Activated CD8-positive, alpha-beta T cell treated with anti-CD3 and anti-CD28 coated beads, Interleukin-2, amount 10 ng/mL, durations not matched to agents 7 days and 5 days (primary cell): ENCODE data around the gene TP73. TPM values are rescaled to one million over a fixed set of nuclear protein-coding genes. Genes with fewer than 3 reads are reported as not detected.
A peak's percentile ranks its signal among the peaks of the same experiment; 100 is the strongest.

ENCODE experiments used
- ATAC-seq: fragments of 150-1000 bp; cut with Tn5 transposase; one replicate; pipeline ENCODE4 v1.10.0; 2021; ENCODE audit warnings: moderate library complexity
- CTCF ChIA-PET: fragments of 350-600 bp; sonication (Branson Sonifier 250); formaldehyde crosslinking; loops from one replicate; lab custom pipeline; 2021; ENCODE audit warnings: antibody characterized with exemption; lab: Charles Lee
- POLR2A ChIA-PET: fragments of 350-600 bp; sonication (Branson Sonifier 250); formaldehyde crosslinking; loops from one replicate; lab custom pipeline; 2021; ENCODE audit warnings: antibody characterized with exemption; lab: Charles Lee
- DNase-seq: peaks from one replicate; pipeline ENCODE4 v3.0.0-alpha.2; 2020
- H3K27ac Mint-ChIP-seq: one replicate; pipeline ENCODE4 v1.8.0; 2021; ENCODE audit warnings: mild to moderate bottlenecking, mixed read lengths
- H3K27me3 Mint-ChIP-seq: one replicate; pipeline ENCODE4 v1.8.0; 2021; ENCODE audit warnings: low read depth, mixed read lengths
- H3K36me3 Mint-ChIP-seq: one replicate; pipeline ENCODE4 v1.8.0; 2021; ENCODE audit warnings: low read depth, mixed read lengths
- H3K4me1 Mint-ChIP-seq: one replicate; pipeline ENCODE4 v1.8.0; 2021; ENCODE audit warnings: low read depth, mixed read lengths
- H3K4me3 Mint-ChIP-seq: one replicate; pipeline ENCODE4 v1.8.0; 2021; ENCODE audit warnings: mild to moderate bottlenecking, mixed read lengths
- H3K9me3 Mint-ChIP-seq: one replicate; pipeline ENCODE4 v1.8.0; 2022; ENCODE audit warnings: mixed read lengths; ENCODE audit not compliant: insufficient read depth
- total RNA-seq, 2 experiments: library from RNA; stranded (reverse); gene quantifications; one replicate each; pipeline ENCODE4 v1.2.3, GENCODE V29; 2021

TP73 gene
- 1 to 10 TPM; 1.3 to 1.4 TPM for total RNA-seq

DNA sequence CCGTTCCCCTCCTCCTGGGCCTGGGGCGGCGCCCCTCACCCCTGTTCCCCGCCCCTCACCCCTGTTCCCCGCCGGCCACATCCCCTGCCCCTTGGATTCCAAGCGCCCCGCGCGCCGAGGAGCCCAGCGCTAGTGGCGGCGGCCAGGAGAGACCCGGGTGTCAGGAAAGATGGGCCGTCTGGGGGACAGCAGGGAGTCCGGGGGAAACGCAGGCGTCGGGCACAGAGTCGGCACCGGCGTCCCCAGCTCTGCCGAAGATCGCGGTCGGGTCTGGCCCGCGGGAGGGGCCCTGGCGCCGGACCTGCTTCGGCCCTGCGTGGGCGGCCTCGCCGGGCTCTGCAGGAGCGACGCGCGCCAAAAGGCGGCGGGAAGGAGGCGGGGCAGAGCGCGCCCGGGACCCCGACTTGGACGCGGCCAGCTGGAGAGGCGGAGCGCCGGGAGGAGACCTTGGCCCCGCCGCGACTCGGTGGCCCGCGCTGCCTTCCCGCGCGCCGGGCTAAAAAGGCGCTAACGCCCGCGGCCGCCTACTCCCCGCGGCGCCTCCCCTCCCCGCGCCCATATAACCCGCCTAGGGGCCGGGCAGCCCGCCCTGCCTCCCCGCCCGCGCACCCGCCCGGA lies at the start of gene TP73:
Gene TP73 (plus strand): TSS at position 587 of the 618 bp plus-strand sequence. CDS start 29,850 bp downstream, outside the sequence.
- Mint-ChIP-seq H3K27me3 (peaks cover 33% of the 10 kb centered on the region), H3K27ac (no peak within 1 kb of the TSS), H3K4me3 (peak within 1 kb of the TSS; percentile 25), H3K9me3 (no peaks in the 10 kb centered on the region), H3K4me1 (peaks cover 30% of the 10 kb centered on the region), H3K36me3 (peaks cover 4% of the 10 kb centered on the region)
- ATAC-seq (no peak), DNase-seq (no peak)
- POLR2A ChIA-PET, result no interaction called here
- CTCF ChIA-PET, result interaction anchor here (0.9 kb wide), 1 partner anchor 72 kb away, joined by 3 read pairs; no protein-coding TSS in a partner anchor

DNA sequence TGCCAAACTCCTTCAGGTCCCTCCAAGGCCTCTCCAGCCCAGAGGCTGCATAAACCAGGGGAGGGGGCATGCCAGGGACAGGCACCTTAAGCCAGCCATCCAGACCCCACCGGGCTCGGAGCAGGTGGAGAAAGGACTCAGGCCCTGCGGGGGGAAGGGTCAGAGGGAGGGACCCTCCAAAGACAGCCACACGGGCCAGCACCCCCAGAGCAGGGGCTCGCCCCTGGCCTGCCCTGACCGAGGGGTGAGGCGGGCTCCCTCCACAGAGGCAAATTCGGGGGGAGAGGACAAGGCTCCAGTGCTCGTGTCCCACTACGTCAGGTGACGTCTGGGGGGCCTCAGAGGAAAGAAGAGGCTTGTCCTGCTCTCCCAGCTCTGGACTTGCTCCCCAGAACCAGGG lies 49.2 kb upstream of the TP73 start:
- ChIA-PET CTCF (no interaction called here), POLR2A (no interaction called here)
- H3K27me3 Mint-ChIP-seq, result no peaks in the 10 kb centered on the region
- H3K4me3 Mint-ChIP-seq, result no peak overlapping the region
- no peaks in the 10 kb centered on the region for H3K9me3 Mint-ChIP-seq
- ATAC-seq (no peak), DNase-seq (no peak)
- H3K27ac Mint-ChIP-seq, result no peak overlapping the region
- H3K36me3 Mint-ChIP-seq, result no peaks in the 10 kb centered on the region
- peaks cover 6% of the 10 kb centered on the region for H3K4me1 Mint-ChIP-seq

DNA sequence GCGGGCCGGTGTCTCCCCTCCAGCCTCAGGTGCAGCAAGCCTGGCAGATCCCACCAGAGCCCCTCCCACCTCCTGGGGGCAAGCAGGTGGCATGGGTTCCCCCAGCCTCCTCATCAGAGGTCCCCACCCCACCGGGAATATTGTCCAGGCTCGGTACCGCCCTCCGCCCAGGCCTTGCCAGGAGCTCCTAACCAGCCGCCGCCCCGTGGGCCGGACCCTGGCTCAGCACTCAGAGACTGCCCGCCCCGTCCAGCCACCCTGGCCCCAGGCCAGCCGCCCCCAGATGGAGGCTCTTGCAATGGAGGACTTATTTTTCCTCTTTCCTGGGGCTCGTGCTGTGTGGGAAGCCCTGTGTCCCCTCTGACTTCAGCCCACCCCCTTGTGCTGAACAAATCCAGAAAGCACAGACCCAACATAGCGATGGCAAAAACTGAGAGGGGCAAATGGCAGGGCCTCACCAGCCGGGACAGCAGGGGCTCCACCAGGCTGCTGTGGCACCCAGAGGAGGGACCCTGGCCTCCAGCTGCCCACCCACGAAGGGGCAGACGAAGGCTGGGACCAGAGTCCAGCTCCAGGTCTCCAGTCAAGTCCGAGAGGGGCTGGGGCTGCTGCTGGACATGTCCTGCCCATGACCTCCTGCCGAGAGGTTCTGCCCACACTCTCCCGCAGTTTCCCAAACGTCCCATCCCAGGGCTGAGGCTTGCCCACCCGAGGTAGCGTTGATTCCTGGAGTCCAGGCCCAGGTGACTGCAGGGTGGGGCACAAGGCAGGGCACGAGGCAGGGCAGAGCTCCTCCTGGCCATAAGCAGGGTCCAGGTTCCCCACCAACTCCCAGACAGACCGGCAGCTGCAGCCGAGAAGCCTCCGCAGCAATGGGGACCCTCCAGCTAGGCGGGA lies 48.5 kb upstream of the TP73 start:
- H3K36me3 Mint-ChIP-seq, result no peaks in the 10 kb centered on the region
- POLR2A ChIA-PET, result no interaction called here

DNA sequence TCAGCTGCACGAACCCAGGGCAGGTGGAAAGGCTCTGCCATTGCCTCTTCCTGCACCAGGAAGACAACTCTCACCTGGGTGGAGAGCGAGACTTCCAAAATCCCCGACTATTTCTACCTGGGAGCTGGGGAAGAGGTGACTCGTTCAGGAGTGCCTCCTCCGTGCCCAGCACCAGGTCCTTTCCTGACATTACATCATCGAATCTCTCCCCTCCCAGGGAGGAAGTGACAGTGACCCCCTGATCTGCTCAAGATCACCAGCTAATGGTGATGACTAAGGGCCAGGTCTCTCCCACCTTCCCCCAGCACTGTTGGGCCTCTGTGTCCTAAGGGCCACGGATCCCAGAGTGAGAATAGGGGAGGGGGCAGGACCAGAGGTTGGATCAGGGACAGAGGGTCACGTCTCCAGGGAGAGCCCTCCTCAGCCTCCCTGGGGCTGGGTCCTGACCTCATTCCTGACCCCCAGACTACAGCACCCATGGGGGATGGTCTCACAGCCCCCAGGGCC lies 47.8 kb upstream of the TP73 start:
- Mint-ChIP-seq H3K27me3 (no peaks in the 10 kb centered on the region), H3K4me1 (no peaks in the 10 kb centered on the region), H3K36me3 (no peaks in the 10 kb centered on the region), H3K9me3 (no peaks in the 10 kb centered on the region), H3K4me3 (no peak overlapping the region), H3K27ac (no peak overlapping the region)
- ChIA-PET POLR2A (no interaction called here), CTCF (interaction anchor here (1.1 to 1.4 kb wide), 2 partner anchors 11 to 14 kb away, joined by 3 to 6 read pairs; no protein-coding TSS in a partner anchor)
- no peak for DNase-seq
- no peak for ATAC-seq

More for the DNA sequence above, 48.5 kb upstream of the TP73 start:
- ATAC-seq (no peak), DNase-seq (no peak)
- Mint-ChIP-seq H3K4me3 (no peak overlapping the region), H3K9me3 (no peaks in the 10 kb centered on the region), H3K27ac (no peak overlapping the region), H3K4me1 (peaks cover 1% of the 10 kb centered on the region), H3K27me3 (no peaks in the 10 kb centered on the region)
- CTCF ChIA-PET, result interaction anchor here (1.1 to 1.4 kb wide), 2 partner anchors 12 to 15 kb away, joined by 3 to 6 read pairs; no protein-coding TSS in a partner anchor

DNA sequence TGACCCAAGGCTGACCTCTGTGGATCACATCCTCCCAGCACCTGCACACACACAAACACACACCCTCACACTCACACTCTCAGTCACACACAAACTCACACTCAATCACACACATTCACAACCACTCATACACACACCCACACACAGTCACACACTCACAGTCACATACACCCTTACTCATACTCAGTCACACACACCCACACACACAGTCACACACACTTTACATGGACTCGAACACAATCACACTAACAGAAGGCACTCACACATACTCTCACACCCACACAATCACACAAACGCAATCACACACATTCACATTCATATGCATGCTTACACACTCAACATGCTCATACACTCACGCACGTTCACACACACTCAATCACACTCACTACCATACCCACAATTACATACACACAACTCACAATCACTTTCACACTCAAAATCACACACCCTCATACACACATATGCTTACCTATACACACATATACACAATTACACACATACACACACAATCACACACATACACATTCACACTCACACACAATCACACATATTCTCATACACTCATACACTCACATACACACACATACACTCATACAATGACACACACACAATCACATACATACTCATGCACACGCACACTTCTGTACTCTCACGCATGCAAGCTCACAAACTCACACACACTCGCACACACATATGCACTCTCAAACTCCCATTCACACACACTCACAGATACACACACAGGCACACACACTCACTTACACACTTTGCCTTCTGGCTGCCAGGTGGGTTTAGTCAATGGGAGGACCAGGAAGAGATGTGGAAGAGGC lies 47.1 kb upstream of the TP73 start:
- CTCF ChIA-PET, result interaction anchor here (1.1 to 1.4 kb wide), 2 partner anchors 10 to 14 kb away, joined by 3 to 6 read pairs; no protein-coding TSS in a partner anchor
- POLR2A ChIA-PET, result no interaction called here
- H3K36me3 Mint-ChIP-seq, result no peaks in the 10 kb centered on the region
- H3K4me3 Mint-ChIP-seq, result no peak overlapping the region
- DNase-seq (no peak), ATAC-seq (no peak)
- H3K27me3 Mint-ChIP-seq, result no peaks in the 10 kb centered on the region
- no peak overlapping the region for H3K27ac Mint-ChIP-seq
- no peaks in the 10 kb centered on the region for H3K9me3 Mint-ChIP-seq
- H3K4me1 Mint-ChIP-seq, result no peaks in the 10 kb centered on the region

DNA sequence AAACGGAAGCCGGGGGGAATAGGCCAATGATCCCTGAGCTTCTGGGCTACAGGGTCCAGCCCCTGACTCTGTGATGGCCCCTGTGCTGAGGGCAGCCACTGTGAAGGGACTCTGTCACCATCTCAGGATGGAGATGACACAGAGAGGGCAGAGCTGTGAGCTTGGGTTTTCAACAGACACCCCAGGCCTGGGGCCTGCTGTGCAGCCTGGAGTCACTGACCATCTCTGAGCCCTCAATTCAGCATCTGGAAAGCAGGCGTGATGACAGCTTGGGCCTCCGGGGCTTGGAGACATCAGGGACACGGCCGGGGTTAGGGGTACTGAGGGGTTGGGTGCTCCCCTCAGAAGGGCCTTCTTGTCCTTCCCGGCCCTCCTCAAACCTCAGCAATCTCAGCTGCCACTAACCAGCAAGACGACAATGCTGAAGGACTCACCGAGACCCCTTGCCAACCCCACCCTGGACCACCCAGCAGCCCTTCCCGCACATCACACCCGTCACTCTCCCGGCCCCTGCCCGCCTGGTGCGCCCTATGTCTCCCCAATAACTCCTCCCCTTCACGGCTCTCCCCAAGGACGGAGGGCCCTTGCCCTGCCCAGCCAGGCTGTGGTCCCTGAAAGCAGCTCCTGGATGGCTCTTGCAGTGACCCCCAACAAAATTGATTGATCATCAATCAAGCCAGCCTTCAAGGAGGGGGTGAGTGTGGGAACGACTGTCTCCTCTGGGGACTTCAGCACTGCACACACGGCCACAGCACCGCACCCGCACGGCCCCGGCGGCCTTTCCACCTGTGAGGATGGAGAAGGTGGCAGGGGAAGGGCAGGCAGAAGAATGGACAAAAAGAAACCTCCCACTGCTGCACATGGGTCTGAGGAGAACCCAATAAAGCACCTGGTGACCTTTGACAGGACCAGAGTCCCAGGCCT lies 45.3 kb upstream of the TP73 start:
- H3K4me3 Mint-ChIP-seq, result no peak overlapping the region
- ChIA-PET CTCF (no interaction called here), POLR2A (no interaction called here)

DNA sequence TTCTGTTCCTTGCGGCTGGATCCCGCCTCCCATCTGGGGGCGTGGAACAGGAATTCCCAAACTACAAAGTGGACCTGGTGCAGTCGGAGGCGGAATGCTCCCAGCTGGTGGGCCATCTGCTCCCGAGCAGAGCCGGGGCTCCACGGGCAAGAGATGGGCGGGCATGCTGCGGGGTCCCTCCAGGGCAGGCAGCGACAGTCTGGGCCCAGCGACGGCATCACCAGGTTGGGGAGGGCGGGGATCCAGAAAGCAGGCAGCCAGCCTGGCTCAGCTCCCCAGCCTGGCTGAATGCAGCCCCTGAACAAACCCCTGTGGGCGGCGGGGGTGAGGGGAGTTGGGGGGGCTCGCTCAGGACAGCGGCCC lies 44.6 kb upstream of the TP73 start:
- ATAC-seq (no peak), DNase-seq (no peak)
- Mint-ChIP-seq H3K9me3 (no peaks in the 10 kb centered on the region), H3K4me1 (peaks cover 2% of the 10 kb centered on the region), H3K36me3 (no peaks in the 10 kb centered on the region), H3K4me3 (no peak overlapping the region), H3K27ac (no peak overlapping the region), H3K27me3 (peaks cover 14% of the 10 kb centered on the region)
- POLR2A ChIA-PET, result no interaction called here
- CTCF ChIA-PET, result interaction anchor here (2.3 kb wide), 1 partner anchor 12 kb away, joined by 9 read pairs; no protein-coding TSS in a partner anchor

More for the DNA sequence above, 45.3 kb upstream of the TP73 start:
- DNase-seq (no peak), ATAC-seq (no peak)
- Mint-ChIP-seq H3K27me3 (peaks cover 9% of the 10 kb centered on the region), H3K27ac (no peak overlapping the region), H3K36me3 (no peaks in the 10 kb centered on the region), H3K9me3 (no peaks in the 10 kb centered on the region), H3K4me1 (peaks cover 2% of the 10 kb centered on the region)

DNA sequence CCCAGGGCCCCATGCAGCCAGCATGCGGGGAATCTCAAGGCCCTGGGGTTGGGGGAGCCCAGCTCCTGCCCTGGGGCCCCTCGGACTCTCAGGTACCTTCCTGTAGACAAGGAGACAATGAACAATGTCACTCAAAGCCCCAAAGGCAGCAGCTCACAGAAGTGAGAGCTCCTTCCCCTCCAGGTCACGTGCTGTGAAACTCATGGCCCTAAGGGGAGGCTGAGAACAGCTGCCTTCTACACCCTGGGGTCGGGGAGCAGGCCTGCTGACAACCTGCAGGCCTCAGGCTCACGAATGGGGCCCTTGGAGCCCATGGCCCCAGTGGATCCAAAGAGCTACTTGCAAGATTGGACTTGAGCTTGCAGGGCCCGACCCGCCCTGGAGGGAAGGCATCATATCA lies 44.2 kb upstream of the TP73 start:
- Mint-ChIP-seq H3K36me3 (no peaks in the 10 kb centered on the region), H3K9me3 (no peaks in the 10 kb centered on the region), H3K27me3 (peaks cover 17% of the 10 kb centered on the region), H3K4me1 (peaks cover 2% of the 10 kb centered on the region), H3K27ac (no peak overlapping the region), H3K4me3 (no peak overlapping the region)
- ChIA-PET CTCF (interaction anchor here (2.3 kb wide), 1 partner anchor 11 kb away, joined by 9 read pairs; no protein-coding TSS in a partner anchor), POLR2A (no interaction called here)
- ATAC-seq, result no peak
- no peak for DNase-seq

DNA sequence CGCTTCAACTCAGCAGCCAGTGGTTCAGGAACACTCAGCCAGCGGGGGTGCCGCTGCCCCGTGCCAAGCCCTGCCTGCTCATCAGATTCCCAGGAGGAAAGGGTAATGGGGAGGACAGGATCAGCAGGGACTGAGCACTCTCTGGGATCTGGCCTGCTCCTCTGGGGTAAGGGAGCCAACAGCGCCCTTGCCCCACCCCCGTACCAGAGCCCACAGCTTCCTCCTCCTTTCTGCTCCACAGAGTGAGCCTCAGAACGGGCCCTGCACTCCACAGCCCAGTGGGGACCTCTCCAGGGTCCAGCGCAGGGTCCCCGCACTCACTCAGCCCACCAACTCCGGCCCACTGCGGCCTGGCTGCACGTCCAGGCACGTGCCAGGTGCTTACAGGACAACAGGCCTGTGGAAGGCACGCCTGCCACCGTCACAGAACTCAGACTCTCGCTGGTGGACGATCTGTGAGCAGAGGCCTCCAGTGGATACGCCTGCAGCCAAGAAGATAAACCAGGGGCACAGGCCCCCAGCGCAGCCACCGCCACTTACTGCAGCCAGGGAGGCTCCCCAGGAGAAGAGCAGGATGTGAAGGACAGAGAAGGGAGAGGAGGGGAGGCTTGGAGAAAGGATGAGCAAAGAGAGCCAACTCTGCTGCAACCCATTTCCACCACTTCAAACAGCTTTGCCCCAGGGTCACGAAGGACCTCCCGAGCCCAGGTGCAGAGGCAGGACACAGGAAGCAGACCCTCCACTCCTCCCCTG lies 43.1 kb upstream of the TP73 start:
- POLR2A ChIA-PET, result no interaction called here
- no peak overlapping the region for H3K4me3 Mint-ChIP-seq

More for the DNA sequence above, 43.1 kb upstream of the TP73 start:
- CTCF ChIA-PET, result interaction anchor here (2.3 kb wide), 1 partner anchor 10 kb away, joined by 9 read pairs; no protein-coding TSS in a partner anchor
- Mint-ChIP-seq H3K9me3 (no peaks in the 10 kb centered on the region), H3K27me3 (peaks cover 26% of the 10 kb centered on the region), H3K27ac (no peak overlapping the region), H3K36me3 (no peaks in the 10 kb centered on the region), H3K4me1 (peaks cover 2% of the 10 kb centered on the region)
- ATAC-seq (no peak), DNase-seq (no peak)
